ENCODE data around the gene ZNF672.
A peak's percentile ranks its signal among the peaks of the same experiment; 100 is the strongest.
"Not testable (repeated sequence)": the region's sequence is repeated elsewhere in the genome, so short reads cannot be mapped to it uniquely, and the experiment has no call there.

ZNF672 gene

DNA sequence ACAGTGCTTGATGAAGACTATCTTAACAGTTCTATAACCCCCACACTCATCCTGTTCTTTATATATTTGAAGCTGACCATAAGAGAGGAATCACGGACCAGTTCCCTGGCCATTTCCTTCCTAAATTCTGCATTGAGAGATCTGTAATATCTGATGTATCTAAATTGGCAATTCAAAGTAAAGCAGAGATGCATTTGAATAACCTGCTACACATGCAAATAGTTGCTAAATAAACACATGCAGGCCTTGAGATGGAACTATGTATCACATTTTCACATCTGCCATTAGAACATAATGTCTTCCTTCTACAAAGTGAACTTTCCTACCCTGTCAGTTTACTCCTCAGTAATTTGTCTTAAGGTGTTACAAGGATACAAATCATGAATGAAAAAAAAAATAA, 47.6 kb downstream of the ZNF672 start:
- Histone ChIP-seq H3K9ac (ENCODE audit: low read depth, low read length) (no peak overlapping the region), H3K9me3 (ENCODE audit: insufficient read depth, low read depth, low read length) (no peaks in the 10 kb centered on the region), H3K36me3 (ENCODE audit: insufficient read depth, low read depth, low read length) (no peaks in the 10 kb centered on the region), H3K4me1 (ENCODE audit: insufficient read depth, low read length) (peaks cover 8% of the 10 kb centered on the region; the same call in 1 of the 2 replicates), H3K27ac (ENCODE audit: low read length) (no peak overlapping the region), H3K4me3 (ENCODE audit: low read length) (no peak overlapping the region), H3K27me3 (ENCODE audit: insufficient read depth, low read length) (no peaks in the 10 kb centered on the region)

DNA sequence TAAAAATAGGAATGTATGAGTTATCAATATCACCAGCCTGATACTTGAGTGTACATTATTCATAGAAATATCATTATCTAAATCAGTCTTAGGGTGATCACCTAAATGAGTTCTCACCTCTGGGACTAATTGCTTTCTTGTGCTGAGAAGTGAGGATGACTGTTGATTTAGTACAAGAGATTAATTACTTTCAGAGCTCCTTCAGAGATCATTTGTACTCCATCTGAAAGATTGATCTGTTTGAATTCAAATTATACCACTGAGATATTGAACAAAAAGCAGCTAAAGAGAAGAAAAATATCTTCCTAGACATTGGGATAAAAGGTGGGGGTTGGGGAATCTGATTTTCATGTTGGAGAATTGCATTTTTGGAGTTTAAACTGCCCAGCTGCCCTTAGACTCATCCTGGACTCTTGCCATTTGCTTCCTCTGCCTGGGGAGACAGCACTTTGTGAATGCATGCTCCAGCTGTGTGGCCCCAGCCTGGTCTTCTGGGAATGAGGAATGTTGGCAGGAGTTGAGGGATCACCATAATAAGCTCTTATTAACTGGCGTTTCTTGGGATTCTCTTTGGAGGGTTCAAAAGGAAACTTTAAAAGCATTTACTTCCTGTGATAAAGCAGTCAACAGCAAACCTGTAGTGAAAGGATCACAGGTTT, 48.3 kb downstream of the ZNF672 start:
- H3K9ac ChIP-seq (ENCODE audit: low read depth, low read length), result peak overlapping the region; percentile 8; the same call in 1 of the 2 replicates

DNA sequence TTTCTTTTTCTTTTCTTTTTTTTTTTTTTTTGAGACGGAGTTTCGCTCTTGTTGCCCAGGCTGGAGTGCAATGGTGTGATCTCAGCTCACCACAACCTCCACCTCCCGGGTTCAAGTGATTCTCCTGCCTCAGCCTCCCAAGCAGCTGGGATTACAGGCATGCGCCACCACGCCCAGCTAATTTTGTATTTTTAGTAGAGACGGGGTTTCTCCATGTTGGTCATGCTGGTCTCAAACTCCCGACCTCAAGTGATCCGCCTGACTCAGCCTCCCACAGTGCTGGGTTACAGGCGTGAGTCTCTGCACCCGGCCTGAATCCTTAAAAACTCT, 51.9 kb downstream of the ZNF672 start:
- not testable (repeated sequence) for H3K36me3 ChIP-seq (ENCODE audit: insufficient read depth, low read depth, low read length); H3K27ac ChIP-seq (ENCODE audit: low read length); H3K9ac ChIP-seq (ENCODE audit: low read depth, low read length); H3K4me3 ChIP-seq (ENCODE audit: low read length); H3K27me3 ChIP-seq (ENCODE audit: insufficient read depth, low read length); H3K4me1 ChIP-seq (ENCODE audit: insufficient read depth, low read length); H3K9me3 ChIP-seq (ENCODE audit: insufficient read depth, low read depth, low read length)

More for the DNA sequence above, 48.3 kb downstream of the ZNF672 start:
- Histone ChIP-seq H3K9me3 (ENCODE audit: insufficient read depth, low read depth, low read length) (no peaks in the 10 kb centered on the region), H3K4me3 (ENCODE audit: low read length) (no peak overlapping the region), H3K4me1 (ENCODE audit: insufficient read depth, low read length) (peaks cover 8% of the 10 kb centered on the region; the same call in 1 of the 2 replicates), H3K27ac (ENCODE audit: low read length) (no peak overlapping the region), H3K27me3 (ENCODE audit: insufficient read depth, low read length) (no peaks in the 10 kb centered on the region), H3K36me3 (ENCODE audit: insufficient read depth, low read depth, low read length) (no peaks in the 10 kb centered on the region)

DNA sequence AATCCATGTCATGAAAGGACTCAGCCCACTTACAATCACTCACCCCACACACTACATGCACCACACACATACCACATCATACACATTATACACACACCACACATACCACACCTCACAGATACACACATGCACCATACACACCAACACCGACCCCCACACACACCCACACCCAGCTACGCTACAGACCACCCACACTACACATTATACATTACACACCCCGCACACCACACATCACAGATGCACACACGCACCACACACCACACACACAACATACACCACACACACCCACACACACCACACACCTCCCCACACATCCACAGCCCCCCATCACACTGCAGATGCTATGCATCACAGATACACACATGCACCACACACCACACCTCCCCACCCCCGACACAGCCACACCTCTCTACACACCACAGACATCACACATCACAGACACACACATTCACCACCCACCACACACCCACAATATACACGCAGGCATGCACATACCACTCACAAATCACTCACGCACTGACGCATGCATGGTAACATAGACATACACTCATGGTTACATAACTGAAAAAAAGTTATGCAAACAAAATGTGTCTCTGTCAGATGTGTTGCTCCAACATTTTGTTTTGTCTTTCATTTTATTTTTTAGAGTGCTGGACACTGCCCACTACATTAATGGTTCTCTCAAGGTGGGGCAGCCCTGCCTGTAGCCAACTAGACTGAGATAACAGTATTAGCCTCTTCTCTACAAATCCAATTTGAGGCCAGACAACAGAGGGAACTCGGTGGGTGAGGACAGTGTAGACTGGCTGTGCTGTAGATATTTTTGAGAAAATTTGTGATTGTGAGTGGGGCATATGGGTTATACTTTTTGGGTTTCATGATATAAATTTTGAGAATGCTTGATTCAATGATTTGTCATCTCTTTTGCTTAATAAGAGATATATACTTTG, 52.8 kb downstream of the ZNF672 start:
- Histone ChIP-seq H3K36me3 (ENCODE audit: insufficient read depth, low read depth, low read length) (no peaks in the 10 kb centered on the region), H3K9me3 (ENCODE audit: insufficient read depth, low read depth, low read length) (no peaks in the 10 kb centered on the region), H3K9ac (ENCODE audit: low read depth, low read length) (no peak overlapping the region), H3K27ac (ENCODE audit: low read length) (no peak overlapping the region), H3K4me3 (ENCODE audit: low read length) (no peak overlapping the region), H3K27me3 (ENCODE audit: insufficient read depth, low read length) (0 out of 2 replicates have a peak, but pooled peaks cover 4% of the 10 kb centered on the region), H3K4me1 (ENCODE audit: insufficient read depth, low read length) (peaks cover 2% of the 10 kb centered on the region; the same call in 1 of the 2 replicates)

DNA sequence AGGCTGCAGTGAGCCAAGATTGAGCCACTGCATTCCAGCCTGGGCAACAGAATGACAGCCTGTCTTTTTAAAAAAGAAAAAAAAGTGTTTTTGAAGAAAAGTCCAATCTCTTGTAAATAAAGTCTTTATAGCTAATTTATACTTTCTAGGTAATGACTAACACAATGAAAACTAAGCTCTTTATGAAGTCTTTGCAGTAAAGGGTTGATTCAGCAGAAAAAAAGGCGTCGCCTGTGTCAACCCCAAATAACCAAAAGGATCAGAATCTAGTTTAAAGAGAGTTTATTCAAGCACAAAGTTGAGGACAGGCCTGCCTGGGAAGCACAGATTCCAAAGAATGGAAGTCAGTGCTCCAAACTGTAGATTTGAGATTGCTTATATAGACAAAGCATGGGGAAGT, 53.7 kb downstream of the ZNF672 start:
- Histone ChIP-seq H3K9me3 (ENCODE audit: insufficient read depth, low read depth, low read length) (no peaks in the 10 kb centered on the region), H3K4me1 (ENCODE audit: insufficient read depth, low read length) (no peaks in the 10 kb centered on the region; the same call in 1 of the 2 replicates), H3K36me3 (ENCODE audit: insufficient read depth, low read depth, low read length) (no peaks in the 10 kb centered on the region), H3K9ac (ENCODE audit: low read depth, low read length) (no peak overlapping the region), H3K4me3 (ENCODE audit: low read length) (no peak overlapping the region), H3K27ac (ENCODE audit: low read length) (no peak overlapping the region), H3K27me3 (ENCODE audit: insufficient read depth, low read length) (0 out of 2 replicates have a peak, but pooled peaks cover 4% of the 10 kb centered on the region)

DNA sequence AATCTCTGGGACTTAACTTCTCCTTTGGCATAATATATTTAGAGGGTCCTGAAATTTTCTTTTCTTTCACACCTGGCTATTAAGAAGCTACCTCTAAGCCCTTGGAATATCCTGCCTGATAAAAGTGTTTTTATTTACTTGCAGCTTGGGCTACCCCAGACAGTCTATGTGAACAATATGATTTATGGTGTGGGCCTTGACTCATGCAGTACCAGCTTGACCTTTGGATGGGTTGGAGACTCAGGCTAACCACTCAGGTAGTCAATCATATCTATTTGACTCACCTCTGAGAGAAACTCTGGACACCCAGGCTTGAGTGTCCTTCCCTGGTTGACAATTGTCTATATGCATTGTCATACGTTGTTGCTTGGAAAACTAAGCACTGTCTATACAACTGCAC, 54.6 kb downstream of the ZNF672 start:
- no peak overlapping the region for H3K27ac ChIP-seq (ENCODE audit: low read length)
- no peak overlapping the region for H3K4me3 ChIP-seq (ENCODE audit: low read length)
- no peaks in the 10 kb centered on the region for H3K9me3 ChIP-seq (ENCODE audit: insufficient read depth, low read depth, low read length)
- H3K4me1 ChIP-seq (ENCODE audit: insufficient read depth, low read length), result no peaks in the 10 kb centered on the region
- 0 out of 2 replicates have a peak, but pooled peaks cover 4% of the 10 kb centered on the region for H3K27me3 ChIP-seq (ENCODE audit: insufficient read depth, low read length)
- no peaks in the 10 kb centered on the region for H3K36me3 ChIP-seq (ENCODE audit: insufficient read depth, low read depth, low read length)
- no peak overlapping the region for H3K9ac ChIP-seq (ENCODE audit: low read depth, low read length)

DNA sequence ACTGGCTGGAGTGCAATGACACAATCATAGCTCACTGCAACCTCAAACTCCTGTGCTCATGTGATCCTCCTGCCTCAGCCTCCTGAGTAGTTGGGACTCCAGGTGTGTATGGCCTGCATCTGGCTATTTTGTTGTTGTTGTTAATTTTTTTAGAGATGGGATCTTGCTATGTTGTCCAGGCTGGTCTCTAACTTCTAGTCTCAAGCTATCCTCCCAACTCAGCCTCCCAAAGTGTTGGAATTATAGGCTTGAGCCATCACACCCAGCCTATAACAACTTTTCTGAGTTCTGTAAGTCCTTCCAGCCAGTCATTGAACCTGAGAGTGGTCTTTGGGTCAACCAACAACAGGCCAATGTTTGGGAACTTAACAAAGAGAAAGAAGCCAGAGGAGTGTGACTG, 56.8 kb downstream of the ZNF672 start:
- Histone ChIP-seq H3K9me3 (ENCODE audit: insufficient read depth, low read depth, low read length) (no peaks in the 10 kb centered on the region), H3K27ac (ENCODE audit: low read length) (no peak overlapping the region), H3K27me3 (ENCODE audit: insufficient read depth, low read length) (0 out of 2 replicates have a peak, but pooled peaks cover 4% of the 10 kb centered on the region), H3K4me1 (ENCODE audit: insufficient read depth, low read length) (no peaks in the 10 kb centered on the region), H3K36me3 (ENCODE audit: insufficient read depth, low read depth, low read length) (no peaks in the 10 kb centered on the region), H3K4me3 (ENCODE audit: low read length) (no peak overlapping the region), H3K9ac (ENCODE audit: low read depth, low read length) (no peak overlapping the region)

DNA sequence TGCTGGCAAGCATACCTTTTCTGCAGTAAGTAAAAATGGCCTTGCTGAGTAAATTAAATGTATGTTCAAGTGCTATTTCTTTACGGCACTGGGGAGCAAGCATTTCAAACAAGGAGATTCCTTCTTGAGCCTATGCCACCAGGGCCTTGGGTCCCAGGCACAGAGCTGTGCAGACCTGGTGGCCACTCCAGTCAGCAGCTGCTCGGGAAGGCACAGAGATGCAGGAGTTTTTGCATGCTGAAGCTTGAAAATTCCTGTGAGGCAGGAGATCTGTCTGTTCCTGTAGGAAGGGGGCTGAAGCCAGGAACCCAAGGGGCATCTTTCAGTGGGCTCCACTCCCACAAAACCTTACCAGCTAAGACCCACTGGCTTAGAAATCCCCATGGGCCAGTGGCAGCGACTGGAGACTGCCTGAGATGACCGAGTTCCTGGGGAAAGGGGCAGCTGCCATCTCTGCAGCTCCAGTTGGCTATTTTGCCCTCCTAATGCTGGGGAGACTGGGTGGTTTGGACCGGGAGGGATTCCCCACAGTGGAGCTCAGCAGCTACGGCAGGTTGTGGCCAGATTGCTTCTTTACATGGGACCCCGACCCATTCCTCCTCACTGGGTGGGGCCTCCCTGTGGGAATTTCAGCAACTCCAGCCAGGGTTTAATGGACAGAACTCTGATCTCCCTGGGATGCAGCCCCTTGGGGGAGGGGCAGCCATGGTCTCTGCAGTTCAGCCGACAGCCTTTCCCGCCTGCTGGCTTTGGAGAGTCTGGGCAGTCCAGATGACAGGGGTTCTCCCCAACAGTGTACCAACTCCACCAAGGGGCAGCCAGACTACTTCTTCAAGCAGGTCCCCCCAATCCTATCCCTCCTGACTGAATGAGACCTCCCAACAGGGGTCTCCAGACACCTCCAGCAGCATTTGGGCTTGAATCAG, 59.7 kb downstream of the ZNF672 start:
- Histone ChIP-seq H3K27me3 (ENCODE audit: insufficient read depth, low read length) (0 out of 2 replicates have a peak, but pooled peaks cover 4% of the 10 kb centered on the region), H3K4me3 (ENCODE audit: low read length) (no peak overlapping the region), H3K4me1 (ENCODE audit: insufficient read depth, low read length) (no peaks in the 10 kb centered on the region), H3K27ac (ENCODE audit: low read length) (no peak overlapping the region), H3K9me3 (ENCODE audit: insufficient read depth, low read depth, low read length) (no peaks in the 10 kb centered on the region), H3K36me3 (ENCODE audit: insufficient read depth, low read depth, low read length) (no peaks in the 10 kb centered on the region), H3K9ac (ENCODE audit: low read depth, low read length) (no peak overlapping the region)
